Amniotic stem cell (primary cell): ENCODE data around the gene NR6A1.
A peak's percentile ranks its signal among the peaks of the same experiment; 100 is the strongest.

Experiments
- DNase-seq: peaks from one replicate; lab custom pipeline; 2025; lab: John Stamatoyannopoulos, UW

The NR6A1 gene

DNA sequence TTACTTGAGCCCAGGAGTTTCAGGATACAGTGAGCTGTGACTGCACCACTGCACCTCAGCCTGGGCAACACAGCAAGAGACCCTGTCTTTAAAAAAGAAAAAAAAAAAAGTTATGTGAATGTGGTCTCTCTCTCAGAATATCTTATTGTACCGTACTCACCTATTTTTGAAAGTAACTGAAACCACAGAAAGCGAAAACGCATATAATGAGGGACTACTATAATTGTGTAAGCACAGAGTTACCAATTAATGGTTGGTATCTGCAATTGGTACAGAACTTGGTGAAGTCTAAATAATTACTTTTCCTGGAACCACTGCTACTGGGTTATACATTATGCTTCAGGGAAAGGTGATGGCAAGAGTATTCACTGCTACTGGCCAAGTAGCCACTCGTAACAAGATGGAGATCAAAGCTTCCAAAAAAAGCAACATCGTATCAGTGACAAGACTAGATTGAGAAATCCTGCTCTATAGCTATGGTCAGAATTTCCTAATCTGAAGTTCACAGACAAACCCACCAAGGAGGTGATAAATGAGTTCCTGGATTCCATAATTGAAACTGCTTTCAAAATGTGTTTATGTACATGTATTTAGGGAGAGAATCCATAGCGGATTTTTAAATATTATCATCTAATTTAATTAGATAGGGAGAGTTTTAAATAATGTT, 82.7 kb downstream of the NR6A1 start:
- no peak for DNase-seq

- DNase-seq = no peak
Measured at GRCh38 chr9:124686918-124687317, 84.2 kb downstream of the NR6A1 start.

DNA sequence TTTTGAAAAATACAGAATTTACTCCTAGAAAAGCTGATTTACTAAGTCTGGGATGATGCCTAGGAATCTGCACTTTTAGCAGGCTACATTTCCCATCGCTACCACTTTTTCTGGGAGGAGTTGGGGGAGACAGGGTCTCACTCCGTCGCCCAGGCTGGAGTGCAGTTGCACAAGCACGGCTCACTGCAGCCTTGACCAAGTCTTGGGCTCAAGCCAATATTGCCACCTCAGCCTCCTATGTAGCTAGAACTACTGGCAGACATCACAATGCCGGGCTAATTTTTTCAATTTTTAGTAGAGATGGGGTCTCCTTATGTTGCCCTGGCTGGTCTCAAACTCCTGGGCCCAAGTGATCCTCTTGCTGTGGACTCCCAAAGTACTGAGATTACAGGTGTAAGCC, 85.9 kb downstream of the NR6A1 start:
- no peak for DNase-seq

DNA sequence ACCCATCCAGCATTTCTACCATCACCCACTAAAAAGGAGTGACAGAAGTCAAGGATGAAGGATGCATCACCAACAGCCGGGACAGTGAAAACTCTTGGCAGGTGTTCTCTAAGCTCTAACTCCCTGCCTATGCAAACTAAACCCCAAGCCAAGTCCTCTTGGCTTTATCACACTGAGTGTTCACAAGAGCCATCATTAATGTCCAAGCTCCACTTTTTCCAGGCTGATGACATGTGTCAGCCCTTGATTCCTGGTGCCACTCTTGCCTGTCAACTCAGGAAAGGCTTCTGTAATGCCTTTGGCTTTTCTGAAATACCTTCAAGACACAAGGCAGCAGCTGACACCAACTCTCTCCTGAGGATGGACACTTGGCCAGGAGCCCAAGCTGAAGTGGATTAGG, 86.9 kb downstream of the NR6A1 start:
- DNase-seq = no peak

DNA sequence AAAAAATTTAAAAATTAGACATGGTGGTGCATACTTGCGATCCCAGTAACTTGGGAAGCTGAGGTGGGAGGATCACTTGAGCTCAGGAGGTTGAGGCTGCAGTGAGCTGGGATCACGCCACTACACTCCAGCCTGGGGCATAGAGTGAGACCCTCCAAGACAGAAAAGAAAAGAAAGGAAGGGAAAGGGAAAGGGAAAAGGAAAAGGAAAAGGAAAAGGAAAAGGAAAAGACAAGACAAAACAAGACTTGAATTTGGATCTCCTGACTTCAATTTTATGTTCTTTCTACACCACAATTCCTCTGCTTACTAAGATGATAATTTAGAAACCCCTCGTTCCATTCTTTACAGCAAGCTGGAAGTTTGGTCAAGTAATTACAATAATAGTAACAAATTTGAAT, 88.1 kb downstream of the NR6A1 start:
- no peak for DNase-seq

DNA sequence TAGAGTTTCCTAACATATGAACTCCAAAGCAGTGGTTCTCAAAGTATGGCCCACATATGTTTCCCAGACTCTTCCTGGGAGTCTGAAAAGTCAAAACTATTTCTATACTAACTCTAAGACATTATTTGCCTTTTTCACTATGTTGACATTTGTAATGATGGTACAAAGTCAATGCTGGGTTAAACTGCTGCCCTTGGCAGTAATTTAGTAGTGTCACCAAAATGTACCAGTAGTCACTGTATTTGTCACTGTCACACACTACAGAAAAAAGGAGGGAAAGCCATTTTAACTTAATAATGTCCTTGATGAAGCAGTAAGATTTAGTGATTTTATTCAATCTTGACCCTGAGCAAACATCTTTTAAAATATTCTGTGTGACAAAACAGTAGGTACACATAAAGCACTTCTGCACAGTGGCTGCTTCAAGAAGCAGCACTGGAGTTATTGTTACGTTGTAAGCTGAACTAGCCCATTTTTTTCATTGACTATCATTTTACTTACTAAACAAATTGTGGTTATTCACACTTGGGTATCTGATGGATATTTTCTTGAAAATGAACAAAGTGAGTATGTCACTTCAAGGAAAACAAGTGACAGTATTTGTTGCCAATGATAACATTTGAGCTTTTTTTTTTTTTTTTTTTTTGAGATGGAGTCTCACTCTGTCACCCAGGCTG, 90.3 kb downstream of the NR6A1 start:
- DNase-seq = no peak

GRCh38 chr9:124680049-124680448, 91.1 kb downstream of the NR6A1 start:
- no peak for DNase-seq

GRCh38 chr9:124676159-124676551, 95.0 kb downstream of the NR6A1 start:
- DNase-seq = no peak

GRCh38 chr9:124675261-124676158, 95.6 kb downstream of the NR6A1 start:
- no peak for DNase-seq

DNA sequence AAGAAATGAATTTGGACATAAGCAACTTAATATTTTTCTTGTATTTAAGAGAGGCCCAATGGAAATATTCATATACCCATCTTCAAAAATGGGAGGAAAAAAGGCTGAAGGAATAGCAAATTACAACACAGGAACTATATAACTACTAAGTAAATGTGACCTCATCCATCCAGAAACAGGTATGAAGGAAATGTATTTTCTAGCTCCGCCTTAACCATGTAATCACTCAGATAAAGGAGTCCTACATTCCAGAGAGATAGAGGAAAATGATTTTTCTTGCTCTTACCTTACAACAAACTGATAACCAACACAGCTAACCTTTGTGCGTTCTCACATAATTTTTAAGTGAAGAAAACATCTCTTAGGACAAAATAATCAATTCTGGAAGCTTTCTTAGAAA, 96.5 kb downstream of the NR6A1 start:
- DNase-seq = no peak

GRCh38 chr9:124673063-124673462, 98.0 kb downstream of the NR6A1 start:
- DNase-seq = no peak

DNA sequence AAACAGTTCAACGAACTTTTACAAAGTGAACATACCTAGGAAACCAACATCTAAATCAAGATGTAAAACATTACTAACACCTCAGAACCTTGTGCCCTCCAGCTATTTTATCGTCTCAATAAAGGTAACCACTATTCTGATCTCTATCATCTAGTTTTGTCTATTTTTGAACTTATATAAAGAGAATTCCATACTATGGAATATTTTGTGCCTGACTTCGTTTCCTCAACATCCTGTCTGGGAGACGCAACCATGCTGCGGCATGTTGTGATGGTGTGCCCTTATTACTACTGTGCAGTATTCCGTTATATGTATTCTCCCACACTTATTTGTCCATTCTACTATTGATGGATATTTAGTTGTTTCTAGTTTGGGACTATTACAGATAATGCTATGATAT, 99.2 kb downstream of the NR6A1 start:
- no peak for DNase-seq

DNA sequence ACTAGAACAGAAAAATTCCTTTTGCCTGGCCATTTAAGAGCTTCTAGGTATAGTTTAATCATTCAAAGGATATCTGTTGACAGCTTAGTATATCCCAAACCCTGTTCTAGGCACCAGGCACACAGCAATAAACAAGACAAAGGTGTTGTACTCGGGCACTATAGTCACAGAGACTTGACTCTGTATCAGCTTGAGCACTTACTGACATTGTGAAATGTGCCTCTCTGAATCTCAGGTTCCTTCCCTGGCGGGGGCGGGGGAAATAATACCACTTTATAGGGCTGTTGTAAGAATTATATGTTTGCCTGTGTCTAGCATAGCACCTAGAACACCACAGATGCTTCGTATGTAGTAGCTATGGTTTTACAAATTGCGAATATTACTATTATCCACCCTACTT, 104.5 kb downstream of the NR6A1 start:
- DNase-seq = no peak

DNA sequence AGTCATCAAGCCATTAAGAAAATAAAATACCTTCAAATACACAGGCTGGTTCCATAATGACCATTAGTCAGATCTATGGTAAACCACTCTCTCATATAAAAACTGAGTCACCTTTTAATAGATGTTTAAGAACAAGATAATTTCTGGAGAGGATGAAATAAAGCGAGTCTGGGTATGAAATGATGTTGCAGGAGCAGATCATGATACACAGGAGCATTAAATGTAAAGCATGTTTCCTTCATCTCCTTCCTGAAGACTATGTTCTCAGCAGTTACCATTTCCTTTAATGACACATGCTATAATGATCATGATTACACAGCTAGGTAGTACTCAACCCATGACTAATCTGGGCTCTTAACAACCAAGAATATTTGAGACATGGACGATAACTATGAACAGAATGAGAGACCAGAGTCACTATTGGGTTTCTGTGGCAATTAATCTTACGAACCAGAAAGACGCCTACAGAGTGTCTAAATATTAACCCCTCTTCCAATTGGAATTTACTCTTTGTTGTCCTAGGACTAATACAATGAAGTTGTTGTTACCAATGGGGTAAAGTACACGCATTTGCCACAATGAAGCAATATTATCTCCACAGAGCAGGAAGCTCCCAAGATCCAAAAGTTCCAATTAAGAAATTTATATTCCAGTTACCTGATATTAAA, 105.6 kb downstream of the NR6A1 start:
- DNase-seq = no peak

GRCh38 chr9:124664143-124664542, 107.0 kb downstream of the NR6A1 start:
- DNase-seq = no peak

DNA sequence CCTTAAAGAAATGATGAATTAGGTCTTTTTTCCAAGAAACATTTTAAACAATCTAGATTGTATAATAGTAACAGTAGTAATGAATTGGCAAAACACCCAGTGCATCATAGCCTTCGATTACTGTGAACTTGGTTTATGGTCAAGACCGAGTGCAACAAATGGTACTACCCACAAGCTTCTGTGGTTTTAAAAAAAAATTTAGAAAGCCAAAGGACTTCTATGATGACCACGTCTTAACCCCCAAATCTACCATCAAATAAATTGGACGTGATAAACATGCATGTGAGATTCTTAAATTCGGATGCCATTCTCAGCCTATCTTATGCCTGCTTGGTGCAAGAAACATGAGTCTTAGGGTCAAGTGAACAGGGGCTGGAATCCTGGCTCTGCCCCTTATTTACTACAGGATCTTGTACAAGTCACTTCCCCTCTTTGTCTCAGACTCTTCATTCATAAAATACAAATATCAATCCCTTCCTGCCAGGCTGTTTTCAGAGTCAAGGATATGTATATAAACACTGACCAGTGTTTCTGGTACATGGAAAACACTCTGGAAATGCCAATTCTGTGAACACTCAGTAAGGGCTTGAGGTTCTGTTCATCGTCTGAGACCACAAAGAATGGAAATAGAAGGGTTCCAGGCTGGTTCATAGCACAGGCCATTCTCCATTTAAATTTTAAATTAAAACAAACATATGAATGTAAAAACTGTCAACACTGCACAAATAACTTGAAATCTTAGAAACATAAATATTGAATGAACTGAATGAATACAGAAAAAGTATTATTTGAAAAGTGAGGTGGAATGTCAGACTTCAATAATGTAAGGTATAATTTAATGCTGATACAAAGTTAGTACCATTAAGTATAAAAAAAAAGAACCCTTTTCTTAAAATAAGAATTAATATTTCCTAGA, 107.8 kb downstream of the NR6A1 start:
- DNase-seq = no peak

GRCh38 chr9:124662561-124662960, 108.5 kb downstream of the NR6A1 start:
- no peak for DNase-seq

DNA sequence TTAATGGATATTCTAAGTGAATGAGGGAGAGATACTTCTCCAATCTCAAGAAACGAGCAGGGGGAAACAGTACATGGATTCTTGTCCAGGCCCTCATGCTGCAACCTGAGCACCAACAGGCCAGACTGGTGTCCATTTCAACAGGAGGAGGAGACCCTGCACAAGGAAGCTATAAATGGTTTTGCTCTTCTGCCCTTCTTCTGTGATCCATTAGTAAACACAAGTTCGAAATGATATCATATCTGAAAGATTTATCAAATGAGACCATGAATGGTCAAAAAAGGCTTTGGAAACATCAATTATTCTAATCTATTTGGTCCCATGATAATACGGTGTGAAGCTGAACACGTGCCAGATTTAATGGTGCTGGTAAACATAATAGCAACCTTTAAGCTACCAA, 109.8 kb downstream of the NR6A1 start:
- no peak for DNase-seq

- peak; percentile 6 for DNase-seq
Measured at GRCh38 chr9:124660341-124660801, 110.7 kb downstream of the NR6A1 start.

- DNase-seq = peak; percentile 82
Measured at GRCh38 chr9:124659099-124659659, 111.9 kb downstream of the NR6A1 start.
